SK-N-SH (cell line): ENCODE results near the gene JAKMIP3.

ENCODE experiments used
- CHD2 ChIP-seq: fragments of 150-350 bp; IDR thresholded peaks from 2 replicates; pipeline ENCODE4 v1.6.1; 2018; ENCODE audit warnings: low read length; ENCODE audit not compliant: partially characterized antibody
- CTCF ChIP-seq: fragments of 200-600 bp; sonication (generic); IDR thresholded peaks from 2 replicates; pipeline ENCODE4 v1.6.1; 2017; ENCODE audit warnings: antibody characterized with exemption, mild to moderate bottlenecking, moderate library complexity
- EZH2phosphoT487 ChIP-seq: fragments of 200-600 bp; sonication (generic); IDR thresholded peaks from 2 replicates; pipeline ENCODE4 v1.6.1; 2017; ENCODE audit warnings: low read depth, mixed run types, mild to moderate bottlenecking, antibody characterized with exemption, moderate library complexity, borderline replicate concordance
- FOXJ3 ChIP-seq: sonication (generic); formaldehyde crosslinking; IDR thresholded peaks from 2 replicates; pipeline ENCODE4 v1.5.1; 2020; ENCODE audit warnings: mild to moderate bottlenecking, missing genetic modification reagents
- GABPA ChIP-seq: IDR thresholded peaks from 2 replicates; pipeline ENCODE4 v1.4.0; 2012; ENCODE audit warnings: low read depth, mild to moderate bottlenecking
- MAX ChIP-seq: IDR thresholded peaks from 2 replicates; pipeline ENCODE4 v1.4.0; 2012; ENCODE audit warnings: low read depth
- MXI1 ChIP-seq: IDR thresholded peaks from 2 replicates; pipeline ENCODE4 v1.6.1; 2012; ENCODE audit warnings: mild to moderate bottlenecking, low read depth, low read length, improper control_type of control experiment
- NFIC ChIP-seq: IDR thresholded peaks from 2 replicates; pipeline ENCODE4 v1.4.0; 2012; ENCODE audit warnings: borderline replicate concordance
- NRF1 ChIP-seq: IDR thresholded peaks from 2 replicates; pipeline ENCODE4 v1.6.1; 2012; ENCODE audit warnings: low read depth, mild to moderate bottlenecking, low read length
- POLR2AphosphoS5 ChIP-seq: IDR thresholded peaks from 2 replicates; pipeline ENCODE4 v1.6.1; 2012; ENCODE audit warnings: low read depth, low read length
- REST ChIP-seq: IDR thresholded peaks from 2 replicates; pipeline ENCODE4 v1.6.1; 2012; ENCODE audit warnings: mild to moderate bottlenecking, low read depth, low read length, moderate library complexity
- USF2 ChIP-seq: fragments of 150-350 bp; IDR thresholded peaks from 2 replicates; pipeline ENCODE4 v1.6.1; 2017; ENCODE audit warnings: antibody characterized with exemption, low read length, low read depth, borderline replicate concordance
- YY1 ChIP-seq: IDR thresholded peaks from 2 replicates; pipeline ENCODE4 v1.4.0; 2012; ENCODE audit warnings: low read depth, mild to moderate bottlenecking

- TF ChIP-seq FOXJ3 (CRISPR knock-in tag) (no peak), POLR2AphosphoS5 (no peak), GABPA (no peak), REST (no peak), YY1 (no peak), CTCF (no peak), MAX (no peak), USF2 (no peak), NRF1 (no peak), EZH2phosphoT487 (no peak), MXI1 (no peak), NFIC (no peak), CHD2 (no peak)
These were observed 30.3 kb upstream of the JAKMIP3 start for GRCh38 chr10:132035476-132035875.
